HG03060 (cell line): Measurements from ENCODE around the gene PKP4.

Experiments
- ATAC-seq: cut with Tn5 transposase; IDR thresholded peaks from one replicate; pipeline ENCODE4 v1.9.1; 2021; ENCODE audit warnings: low read depth, moderate number of reproducible peaks; ENCODE audit not compliant: unreplicated experiment

PKP4 gene

DNA sequence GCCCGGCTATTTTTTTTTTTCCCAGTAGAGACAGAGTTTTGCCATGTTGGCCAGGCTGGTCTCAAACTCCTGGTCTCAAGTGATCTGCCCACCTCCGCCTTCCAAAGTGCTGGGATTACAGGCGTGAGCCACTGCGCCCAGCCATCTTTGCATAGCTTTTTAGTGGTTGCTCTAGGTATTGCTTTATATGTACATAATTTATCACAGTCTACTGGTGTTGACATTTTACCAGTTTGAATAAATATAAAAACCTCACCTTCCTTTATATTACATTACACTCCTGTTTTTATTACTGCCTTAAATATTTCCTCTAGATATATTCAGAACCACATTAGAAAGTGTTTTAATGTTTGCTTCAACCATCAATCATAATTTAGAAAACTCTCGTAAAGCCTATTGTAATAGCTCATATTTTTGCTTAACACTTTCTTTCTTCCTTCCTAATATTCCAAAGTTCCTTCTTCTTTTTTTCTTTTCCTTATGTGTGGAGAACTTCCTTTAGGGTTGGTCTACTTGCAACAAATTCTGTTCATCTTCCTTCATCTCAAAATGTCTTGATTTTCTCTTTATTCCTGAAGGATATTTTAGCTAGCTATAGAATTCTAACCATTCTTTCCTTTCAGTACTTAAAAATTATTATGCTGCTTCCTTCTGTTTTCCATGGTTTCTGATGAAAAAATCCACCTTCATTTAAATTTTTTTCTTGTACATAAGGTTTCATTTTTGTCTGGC is 256.2 kb downstream of the PKP4 start:
- ATAC-seq = no peak

- no peak for ATAC-seq
These were observed 256.9 kb downstream of the PKP4 start for GRCh38 chr2:158713523-158714138.

DNA sequence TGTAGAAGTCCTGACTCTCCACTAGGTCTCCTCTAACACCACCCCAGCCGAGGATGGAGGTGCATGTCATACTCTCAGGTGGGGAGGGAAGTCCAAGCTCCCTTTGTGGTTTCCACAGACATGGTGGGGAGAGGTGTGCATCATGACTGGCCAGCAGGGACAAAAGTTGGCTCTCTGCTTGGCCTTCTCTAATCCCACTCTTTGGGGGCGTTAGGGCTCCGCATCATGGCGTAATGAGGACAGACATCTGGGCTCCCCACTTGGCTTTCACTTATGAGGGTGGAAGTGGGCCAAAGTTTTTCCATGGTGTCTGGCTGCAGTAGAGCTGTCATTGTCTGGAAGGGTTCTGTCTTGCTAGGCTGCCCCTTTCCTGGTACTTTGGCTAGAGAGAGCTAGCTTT is 257.7 kb downstream of the PKP4 start:
- no peak for ATAC-seq

GRCh38 chr2:158715357-158715756 is 258.6 kb downstream of the PKP4 start:
- no peak for ATAC-seq

- no peak for ATAC-seq
These were observed 259.5 kb downstream of the PKP4 start for GRCh38 chr2:158716121-158716791.

- ATAC-seq = no peak
These were observed 260.2 kb downstream of the PKP4 start for GRCh38 chr2:158716921-158717320.

- ATAC-seq = no peak
These were observed 260.8 kb downstream of the PKP4 start for GRCh38 chr2:158717366-158718195.

GRCh38 chr2:158718196-158718585 is 261.4 kb downstream of the PKP4 start:
- ATAC-seq = no peak

- no peak for ATAC-seq
These were observed 262.1 kb downstream of the PKP4 start for GRCh38 chr2:158718851-158719250.

DNA sequence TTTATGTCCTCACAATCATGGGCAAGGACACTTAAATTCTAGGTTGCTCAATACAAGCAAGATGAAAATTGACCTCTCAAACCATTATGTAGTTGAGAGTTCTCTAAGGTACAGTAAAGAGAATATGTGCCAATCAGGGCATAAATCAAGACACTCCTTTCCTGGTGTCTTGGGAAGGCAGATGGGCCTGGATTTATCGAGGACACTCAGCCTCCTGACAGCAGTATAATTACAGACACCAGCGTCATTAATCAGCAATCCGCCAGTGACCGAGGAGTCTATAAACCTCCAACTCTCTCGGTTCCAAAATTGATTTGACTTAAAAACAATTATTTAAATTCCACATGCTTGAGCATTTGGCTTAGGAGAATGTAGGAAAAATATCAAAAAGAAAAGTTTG is 262.7 kb downstream of the PKP4 start:
- ATAC-seq = no peak

GRCh38 chr2:158722266-158723105 is 265.7 kb downstream of the PKP4 start:
- no peak for ATAC-seq

DNA sequence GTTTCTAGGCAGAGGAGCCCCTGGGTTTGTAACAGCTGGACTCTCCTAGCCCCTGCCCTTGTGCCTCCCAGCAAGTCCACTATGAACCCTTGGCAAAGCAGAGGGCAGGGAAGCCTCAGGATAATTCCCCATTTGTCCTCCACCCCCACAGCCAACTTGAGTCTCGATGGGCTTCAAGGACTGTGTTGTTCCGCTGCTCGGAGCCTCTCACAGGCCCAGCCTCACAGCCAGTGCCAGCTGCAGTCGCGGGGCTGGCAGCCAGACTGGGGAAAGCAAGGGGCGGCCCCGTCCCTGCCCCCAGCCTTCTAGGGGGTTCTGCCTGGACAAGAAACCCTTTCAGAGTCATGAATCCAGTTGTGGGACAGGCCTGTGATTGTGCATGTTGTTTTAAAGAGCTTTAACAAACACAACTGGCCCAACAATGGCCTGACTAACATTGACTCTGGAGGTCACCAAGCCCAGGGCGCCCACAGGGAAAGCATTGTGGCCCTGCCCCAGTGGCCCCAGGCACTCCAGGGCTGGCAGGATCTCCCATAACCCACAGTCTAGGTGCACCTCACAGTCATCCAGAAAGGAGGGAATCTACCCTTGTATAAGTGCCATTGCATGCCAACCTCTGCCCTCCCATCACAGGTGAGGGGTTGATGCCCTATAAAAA is 266.6 kb downstream of the PKP4 start:
- ATAC-seq = no peak

GRCh38 chr2:158723921-158724802 is 267.4 kb downstream of the PKP4 start:
- ATAC-seq = no peak

DNA sequence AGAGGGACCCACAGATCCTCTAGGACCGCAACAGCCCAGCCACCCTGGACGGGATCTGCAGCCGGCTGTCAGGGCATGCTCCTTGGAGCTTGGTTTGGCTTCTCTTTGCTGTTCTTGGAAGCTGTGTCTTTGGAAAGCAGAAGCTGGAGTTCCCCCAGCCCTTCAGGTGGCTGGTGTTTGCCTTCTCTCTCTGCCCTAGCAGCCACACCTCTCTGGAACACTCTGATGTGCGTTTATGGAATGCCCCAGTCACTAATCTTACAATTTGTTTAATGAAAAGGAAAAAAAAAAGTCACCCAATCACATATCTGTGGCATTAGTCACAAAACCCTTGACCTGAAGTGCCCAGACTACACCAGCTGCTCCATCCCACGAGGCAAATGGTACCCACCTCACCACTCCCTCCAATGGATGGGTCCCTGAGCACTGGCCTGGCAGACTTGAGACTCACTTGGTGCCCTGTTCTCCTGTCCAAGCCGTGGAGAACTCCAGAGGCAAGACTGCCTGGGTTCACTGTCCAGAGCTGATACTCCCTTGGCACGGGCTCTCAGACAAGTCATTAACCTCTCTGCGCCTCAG is 268.1 kb downstream of the PKP4 start:
- no peak for ATAC-seq

GRCh38 chr2:158725441-158725891 is 268.7 kb downstream of the PKP4 start:
- no peak for ATAC-seq

- no peak for ATAC-seq
These were observed 270.3 kb downstream of the PKP4 start for GRCh38 chr2:158726911-158727592.

GRCh38 chr2:158728422-158728821 is 271.7 kb downstream of the PKP4 start:
- ATAC-seq = no peak

- ATAC-seq = no peak
These were observed 272.7 kb downstream of the PKP4 start for GRCh38 chr2:158729451-158729850.
